ENCODE data around the gene SPATA7.
A peak's percentile ranks its signal among the peaks of the same experiment; 100 is the strongest.
"Not testable (repeated sequence)": the region's sequence is repeated elsewhere in the genome, so short reads cannot be mapped to it uniquely, and the experiment has no call there.

The SPATA7 gene, protein sequence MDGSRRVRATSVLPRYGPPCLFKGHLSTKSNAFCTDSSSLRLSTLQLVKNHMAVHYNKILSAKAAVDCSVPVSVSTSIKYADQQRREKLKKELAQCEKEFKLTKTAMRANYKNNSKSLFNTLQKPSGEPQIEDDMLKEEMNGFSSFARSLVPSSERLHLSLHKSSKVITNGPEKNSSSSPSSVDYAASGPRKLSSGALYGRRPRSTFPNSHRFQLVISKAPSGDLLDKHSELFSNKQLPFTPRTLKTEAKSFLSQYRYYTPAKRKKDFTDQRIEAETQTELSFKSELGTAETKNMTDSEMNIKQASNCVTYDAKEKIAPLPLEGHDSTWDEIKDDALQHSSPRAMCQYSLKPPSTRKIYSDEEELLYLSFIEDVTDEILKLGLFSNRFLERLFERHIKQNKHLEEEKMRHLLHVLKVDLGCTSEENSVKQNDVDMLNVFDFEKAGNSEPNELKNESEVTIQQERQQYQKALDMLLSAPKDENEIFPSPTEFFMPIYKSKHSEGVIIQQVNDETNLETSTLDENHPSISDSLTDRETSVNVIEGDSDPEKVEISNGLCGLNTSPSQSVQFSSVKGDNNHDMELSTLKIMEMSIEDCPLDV

DNA sequence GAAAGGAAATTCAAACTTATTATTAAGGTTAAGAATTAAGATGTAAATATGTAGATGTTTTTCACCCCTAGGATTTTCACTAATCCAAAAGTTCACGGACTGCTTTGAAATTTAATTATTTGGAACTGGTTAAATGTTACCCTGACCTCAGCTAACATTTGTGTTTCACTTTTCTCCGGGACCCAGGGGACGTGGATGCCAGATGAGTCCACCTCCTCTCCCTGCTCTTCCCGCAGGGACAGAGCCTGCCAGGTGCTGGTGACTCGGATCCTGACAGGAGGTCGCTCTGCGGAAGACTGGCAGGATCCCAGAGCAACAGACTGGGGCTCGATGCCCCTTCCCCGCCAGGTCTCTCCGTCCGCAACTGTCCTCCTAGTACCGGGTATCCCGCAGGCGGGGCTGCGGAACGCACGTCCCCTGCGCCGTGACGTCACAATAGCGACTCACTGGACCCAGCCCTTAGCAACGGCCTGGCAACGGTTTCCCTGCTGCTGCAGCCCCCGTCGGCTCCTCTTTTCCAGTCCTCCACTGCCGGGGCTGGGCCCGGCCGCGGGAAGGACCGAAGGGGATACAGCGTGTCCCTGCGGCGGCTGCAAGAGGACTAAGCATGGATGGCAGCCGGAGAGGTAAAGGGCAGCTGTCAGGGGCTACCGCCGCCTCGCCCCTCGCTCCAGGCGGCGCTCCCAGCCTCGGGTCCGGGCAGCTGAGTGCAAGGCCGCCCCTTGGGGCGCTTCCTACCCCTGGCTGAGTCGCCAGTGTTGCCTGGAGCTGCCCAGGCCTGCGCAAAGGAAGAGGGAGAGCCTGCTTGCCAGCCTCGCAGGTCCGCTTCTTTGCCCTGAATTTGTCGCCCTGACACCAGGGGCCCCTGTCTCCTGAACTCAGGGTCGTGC lies at the start of gene SPATA7:
SPATA7 (plus strand) TSS at position 446 of the 890 bp plus-strand sequence; CDS start at position 608, 162 bp downstream.
- DNase-seq (ENCODE audit: low read depth in 3 of 3), result peak; percentile 69 to 87 (median 77)

DNA sequence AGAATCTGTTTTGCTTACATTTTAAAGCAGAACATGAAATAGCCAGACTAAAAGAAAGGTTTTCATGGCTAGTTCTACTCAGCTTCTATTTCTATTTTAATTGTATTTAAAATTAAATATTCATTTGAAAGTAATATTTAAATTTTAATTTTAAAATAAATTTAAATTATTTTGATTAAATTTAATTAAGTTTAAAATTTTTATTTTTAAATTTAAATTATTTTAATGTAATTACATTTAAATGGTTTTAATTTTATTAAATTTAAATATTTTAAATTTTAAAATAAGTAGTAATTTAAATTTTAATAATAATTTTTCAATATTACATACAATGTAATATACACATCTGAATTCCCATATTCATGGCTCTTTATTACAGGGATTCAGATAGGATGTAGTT lies 45.1 kb upstream of the SPATA7 start:
- DNase-seq (ENCODE audit: low read depth in 3 of 3), result no peak

DNA sequence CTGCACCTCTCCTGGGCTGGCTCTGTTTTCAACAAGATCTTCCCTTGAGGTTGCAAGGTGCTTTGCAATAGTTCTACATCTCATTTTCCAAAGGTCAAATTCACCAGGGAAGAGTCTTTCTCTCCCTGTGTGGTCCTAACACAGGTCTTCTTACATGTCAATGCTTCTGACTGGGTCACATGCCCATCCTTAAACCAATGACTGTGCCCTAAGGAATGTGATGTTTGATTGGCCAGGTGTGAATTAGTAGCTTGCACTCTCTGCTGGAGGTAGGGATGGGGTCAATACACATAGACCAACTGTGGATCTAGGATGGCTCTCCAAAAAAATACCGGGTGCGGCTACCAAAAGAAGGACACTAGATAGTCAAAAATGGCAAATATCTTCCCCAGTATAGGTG lies 42.5 kb upstream of the SPATA7 start:
- no peak for DNase-seq (ENCODE audit: low read depth in 3 of 3)

DNA sequence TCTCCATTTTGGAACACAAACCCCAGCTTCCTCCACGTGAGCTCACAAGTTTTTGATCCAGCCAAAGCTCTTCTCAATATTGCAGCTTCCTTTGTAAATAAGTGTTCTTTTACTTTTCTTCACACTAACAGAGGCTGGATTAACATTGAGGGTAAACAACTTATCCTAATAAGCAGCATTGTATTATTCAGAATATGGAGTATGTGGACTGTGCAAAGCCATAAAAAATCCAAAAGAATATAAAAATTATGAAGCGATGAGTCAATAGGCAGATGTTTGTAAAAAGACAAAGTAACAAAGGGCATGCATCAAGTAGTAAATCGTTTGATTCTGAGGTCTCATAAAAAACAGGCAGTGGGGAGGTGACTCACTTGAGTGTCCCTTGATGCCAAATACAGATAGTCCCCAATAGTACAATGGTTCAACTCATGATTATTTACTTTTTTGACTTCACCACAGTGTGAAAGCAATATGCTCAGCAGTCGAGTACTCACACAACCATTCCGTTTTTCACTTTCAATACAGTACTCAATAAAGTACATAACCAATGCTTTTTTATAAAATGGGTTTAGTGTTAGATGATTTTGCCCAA lies 39.3 kb upstream of the SPATA7 start:
- DNase-seq (ENCODE audit: low read depth in 3 of 3), result no peak

DNA sequence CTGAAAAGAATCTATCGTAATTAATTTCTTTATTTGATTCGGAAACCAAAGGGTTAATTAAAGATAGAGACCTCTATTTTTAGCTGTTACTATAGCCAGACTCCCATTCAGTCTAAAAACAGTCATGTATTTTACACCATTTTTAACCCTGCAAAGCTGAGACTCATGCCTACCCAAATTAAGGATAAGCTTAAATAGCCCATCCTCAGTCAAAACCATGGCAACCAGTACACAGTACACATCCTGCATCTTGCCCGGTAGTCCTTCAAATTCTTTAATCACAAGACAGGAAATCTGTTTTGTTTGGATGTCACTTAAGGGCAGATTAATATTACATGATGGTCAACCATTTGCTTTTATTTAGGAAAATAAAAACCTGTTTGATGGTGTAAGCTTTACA lies 36.9 kb upstream of the SPATA7 start:
- no peak for DNase-seq (ENCODE audit: low read depth in 3 of 3)

DNA sequence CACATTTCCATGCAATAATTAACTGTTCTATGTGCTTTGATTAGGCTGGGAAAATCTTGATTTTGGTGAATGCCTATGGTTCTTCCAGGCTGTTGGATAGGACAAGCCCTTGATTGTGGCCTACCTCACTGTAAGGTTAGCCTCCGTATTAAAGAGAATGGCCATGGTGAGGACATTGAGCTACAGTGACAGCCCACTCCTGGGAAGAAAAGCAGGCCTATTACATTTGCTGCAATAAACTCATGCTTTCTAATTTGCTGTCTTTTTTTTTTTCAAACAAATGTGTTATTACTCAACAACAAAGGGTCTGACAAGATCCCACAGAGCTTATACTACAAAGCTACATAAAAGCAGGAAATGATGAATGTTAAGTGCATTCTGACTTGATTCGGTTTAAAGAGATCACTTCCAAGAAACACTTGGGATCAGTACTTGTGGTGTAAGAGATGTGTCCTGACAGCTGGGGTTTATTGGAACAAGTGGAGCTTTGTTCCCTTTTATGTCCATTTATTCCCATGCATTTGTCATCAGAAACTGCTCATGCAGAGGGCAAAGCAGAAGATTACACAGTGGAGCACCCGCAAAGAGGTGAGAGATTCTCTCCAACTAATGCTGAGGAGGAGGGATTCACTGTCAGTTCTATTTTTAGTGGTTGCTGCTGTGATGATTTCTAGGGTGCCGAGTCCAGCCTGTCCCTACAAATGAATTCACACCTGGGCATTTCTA lies 33.3 kb upstream of the SPATA7 start:
- DNase-seq (ENCODE audit: low read depth in 3 of 3), result no peak

DNA sequence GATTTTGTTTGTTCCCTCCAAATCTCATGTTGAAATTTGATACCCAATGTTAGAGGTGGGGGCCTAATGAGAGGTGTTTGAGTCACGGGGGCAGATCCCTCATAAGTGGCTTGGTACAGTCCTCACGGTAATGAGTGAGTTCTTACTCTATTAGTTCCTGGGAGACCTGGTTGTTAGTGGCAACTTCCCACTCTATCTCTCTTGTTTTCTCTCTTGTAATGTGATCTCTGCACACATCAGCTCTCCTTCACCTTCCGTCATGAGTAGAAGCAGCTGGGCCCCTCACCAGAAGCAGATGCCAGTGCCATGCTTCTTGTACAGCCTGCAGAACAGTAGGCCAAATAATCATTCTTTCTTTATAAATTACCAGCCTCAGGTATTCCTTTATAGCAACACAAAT lies 32.8 kb upstream of the SPATA7 start:
- DNase-seq (ENCODE audit: low read depth in 3 of 3), result no peak

DNA sequence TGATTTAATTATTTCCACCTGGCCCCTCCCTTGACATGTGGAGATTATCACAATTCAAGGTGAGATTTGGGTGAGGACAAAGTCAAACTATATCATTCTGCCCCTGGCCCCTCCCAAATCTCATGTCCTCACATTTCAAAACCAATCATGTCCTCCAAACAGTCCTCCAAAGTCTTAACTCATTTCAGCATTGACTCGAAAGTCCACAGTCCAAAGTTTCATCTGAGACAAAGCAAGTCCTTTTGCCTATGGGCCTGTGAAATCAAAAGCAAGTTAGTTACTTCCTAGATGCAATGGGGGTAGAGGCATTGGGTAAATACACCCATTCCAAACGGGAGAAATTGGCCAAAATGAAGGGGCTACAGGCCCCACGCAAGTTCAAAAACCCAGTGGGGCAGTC lies 31.1 kb upstream of the SPATA7 start:
- DNase-seq (ENCODE audit: low read depth in 3 of 3), result no peak

DNA sequence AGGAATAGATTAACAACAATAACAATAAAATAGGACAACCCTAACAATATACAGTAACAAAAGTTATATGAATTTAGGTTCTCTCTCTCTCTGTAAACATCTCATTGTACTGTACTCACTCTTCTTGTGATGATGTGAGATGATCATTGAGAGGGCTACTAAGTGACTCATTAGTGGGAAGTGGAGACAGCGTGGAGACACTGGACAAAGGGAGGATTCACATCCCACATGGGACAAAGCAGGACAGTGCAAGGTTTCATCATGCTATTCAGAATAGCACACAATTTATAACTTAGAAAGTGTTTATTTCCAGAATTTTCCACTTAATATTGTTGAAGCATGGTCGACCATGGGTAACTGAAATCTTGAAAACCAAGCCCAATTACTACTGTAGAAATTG lies 26.0 kb upstream of the SPATA7 start:
- DNase-seq (ENCODE audit: low read depth in 3 of 3), result no peak

DNA sequence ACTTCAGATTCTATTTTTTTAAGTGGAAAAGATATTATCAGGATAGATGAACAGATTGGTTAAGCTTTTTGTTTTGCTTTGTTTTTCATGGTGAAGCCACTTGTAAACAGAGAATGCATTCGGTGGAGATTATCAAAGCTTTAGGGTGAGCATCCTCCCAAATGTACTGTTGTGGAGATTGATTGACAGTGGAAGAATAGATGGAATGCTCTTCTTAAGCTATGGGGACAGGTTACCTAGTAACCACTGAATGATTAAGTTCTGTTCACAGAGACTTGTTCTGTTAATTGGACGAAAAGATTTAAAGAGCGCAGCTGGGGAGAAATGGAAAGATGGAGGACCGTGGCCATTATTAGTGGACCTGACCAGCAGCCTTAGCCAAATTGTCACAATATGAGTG lies 21.8 kb upstream of the SPATA7 start:
- DNase-seq (ENCODE audit: low read depth in 3 of 3), result no peak

DNA sequence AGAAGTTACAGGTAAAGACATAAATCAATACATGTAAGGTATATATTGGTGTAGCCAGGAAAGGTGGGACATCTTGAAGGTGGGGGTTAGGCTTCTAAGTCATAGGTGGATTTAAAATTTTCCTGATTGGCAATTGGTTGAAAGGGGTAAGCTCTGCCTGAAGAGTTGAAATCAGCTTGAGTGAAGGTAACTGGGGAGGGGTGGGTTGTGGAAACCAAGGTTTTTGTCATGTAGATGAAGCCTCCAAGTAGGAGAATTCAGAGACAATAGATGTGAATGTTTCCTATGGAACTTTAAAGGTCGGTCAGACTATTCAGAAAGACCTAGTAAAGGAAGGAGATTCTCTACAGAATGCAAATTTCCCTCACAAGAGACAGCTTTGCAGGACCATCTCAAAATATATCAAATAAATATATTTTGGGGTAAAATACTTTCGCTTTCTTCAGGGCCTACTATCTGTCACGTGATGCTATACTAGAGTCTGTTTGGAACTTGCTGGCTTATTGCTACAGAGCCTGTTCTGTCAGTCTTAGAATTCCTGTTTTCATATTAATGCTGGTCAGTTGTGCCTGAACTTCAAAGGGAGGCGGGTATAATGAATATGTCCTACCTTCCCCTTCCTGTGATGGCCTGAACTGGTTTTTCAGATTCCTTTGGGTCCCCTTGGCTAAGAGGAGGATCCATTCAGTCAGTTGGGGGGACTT lies 20.6 kb upstream of the SPATA7 start:
- DNase-seq (ENCODE audit: low read depth in 3 of 3), result no peak

DNA sequence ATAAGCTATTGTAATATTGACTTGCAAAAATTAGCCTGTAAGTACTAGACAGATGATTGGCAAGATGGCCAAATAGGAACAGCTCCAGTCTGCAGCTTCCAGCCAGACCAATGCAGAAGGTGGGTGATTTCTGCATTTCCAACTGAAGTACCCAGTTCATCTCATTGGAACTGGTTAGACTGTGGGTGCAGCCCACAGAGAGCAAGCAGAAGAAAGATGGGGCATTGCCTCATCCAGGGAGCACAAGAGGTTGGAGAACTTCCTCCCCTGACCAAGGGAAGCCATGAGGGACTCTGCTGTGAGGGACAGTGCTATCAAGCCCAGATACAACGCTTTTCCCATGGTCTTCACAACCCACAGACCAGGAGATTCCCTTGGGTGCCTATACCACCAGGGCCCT lies 16.0 kb upstream of the SPATA7 start:
- no peak for DNase-seq (ENCODE audit: low read depth in 3 of 3)

DNA sequence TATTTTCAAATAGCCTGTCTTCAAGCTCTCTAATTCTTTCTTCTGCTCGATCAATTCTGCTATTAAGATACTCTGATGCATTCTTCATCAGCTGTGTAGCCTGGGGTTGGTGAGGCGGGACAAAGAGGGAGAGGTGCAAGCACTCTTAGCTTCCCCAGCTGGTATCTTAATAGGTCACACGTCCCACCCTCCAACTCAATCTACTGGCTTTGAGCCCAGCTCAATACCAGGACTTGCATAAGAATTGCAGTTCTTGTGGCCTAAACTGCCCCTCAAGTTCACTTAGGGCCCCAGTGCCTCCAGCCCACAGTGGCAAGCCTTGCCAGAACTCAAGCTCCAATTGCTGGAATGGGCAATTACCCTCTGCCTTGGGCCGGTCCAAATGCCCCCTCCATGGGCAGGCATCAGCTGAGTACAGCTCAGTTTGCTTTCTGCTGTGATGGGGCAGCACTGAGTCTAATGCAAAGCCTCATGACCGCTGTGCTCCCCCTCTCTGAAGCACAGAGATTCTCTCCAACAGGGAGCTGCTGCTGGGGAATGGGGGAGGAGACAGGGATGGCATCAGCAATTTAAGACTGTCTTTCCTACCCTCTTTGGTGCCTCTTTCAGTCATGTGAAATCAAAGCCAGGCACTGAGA lies 5.6 kb upstream of the SPATA7 start:
- no peak for DNase-seq (ENCODE audit: low read depth in 3 of 3)

DNA sequence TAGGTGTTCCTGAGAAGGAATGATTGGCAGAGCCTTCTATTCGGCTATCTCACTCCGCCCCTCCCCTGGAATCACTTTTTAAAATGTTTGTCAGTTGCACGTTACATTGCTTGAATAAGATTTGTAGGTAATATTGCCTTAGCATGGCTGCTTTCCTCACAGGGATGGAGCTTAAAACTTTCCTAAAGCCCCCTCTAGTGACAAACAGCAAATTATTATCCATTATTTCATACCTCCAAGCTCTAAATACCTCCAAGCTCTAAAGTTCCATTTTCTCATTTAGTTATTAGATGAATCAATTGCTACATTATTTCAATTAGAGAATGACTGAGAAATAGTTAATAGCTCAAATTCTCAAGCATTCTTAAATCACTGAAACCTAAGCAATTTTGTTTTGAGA lies 5.1 kb upstream of the SPATA7 start:
- DNase-seq (ENCODE audit: low read depth in 3 of 3), result no peak

DNA sequence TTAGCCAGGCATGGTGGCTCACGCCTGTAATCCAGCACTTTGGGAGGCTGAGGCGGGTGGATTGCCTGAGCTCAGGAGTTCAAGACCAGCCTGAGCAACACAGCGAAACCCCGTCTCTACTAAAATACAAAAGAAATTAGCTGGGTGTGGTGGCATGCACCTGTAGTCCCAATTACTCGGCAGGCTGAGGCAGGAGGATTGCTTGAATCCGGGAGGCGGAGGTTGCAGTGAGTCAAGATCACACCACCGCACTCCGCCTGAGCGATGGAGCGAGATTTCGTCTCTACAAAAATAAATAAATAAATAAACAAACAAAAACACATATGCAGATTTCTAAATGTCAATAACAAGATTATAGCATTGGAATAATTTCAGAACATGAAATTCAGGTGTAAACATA lies 3.8 kb upstream of the SPATA7 start:
- not testable (repeated sequence) for DNase-seq (ENCODE audit: low read depth in 3 of 3)

DNA sequence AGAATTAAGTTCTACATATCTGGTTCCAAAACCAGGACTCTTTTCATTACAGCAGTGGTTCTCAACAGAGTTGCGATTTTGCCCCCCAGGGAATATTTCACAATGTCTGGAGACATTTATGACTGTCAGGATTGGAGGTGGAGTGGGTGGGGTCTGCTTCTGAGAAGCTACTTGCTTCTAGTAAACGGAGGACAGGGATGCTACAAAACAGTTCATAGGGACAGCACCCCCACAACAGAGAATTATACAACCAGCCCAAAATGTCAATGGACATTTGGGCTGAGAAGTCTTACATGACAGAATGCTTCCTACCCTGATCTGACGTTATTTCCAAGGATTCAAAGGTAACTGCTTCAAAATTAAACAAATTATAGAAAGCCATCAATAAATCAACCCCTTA lies 739 bp upstream of the SPATA7 start:
- DNase-seq (ENCODE audit: low read depth in 3 of 3), result no peak

DNA sequence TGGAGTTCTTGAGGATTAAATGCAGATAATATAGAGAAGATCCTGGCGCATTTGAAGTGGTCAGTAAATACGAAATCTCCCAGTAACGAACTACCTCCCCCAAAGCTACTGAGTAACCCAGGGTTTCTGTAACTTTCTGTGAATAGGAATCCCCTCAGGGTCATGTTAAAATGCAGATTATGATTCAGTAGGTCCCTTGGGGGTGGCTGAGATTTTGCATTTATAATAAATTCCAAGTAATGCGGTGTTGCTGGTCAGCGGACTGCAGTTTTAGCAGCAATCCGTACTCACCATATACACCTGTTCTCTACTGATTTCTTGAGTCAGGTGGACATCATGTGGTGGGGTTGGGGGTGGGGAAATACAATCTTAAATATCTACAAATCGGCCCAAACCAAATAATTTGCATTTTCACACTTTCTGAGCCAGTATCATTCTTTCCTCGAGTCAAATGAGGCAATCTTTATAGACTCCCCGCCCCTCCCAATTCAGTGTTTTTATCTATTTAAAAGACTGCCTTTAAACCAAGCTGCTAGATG lies 868 bp downstream of the SPATA7 start:
- no peak for DNase-seq (ENCODE audit: low read depth in 3 of 3)

DNA sequence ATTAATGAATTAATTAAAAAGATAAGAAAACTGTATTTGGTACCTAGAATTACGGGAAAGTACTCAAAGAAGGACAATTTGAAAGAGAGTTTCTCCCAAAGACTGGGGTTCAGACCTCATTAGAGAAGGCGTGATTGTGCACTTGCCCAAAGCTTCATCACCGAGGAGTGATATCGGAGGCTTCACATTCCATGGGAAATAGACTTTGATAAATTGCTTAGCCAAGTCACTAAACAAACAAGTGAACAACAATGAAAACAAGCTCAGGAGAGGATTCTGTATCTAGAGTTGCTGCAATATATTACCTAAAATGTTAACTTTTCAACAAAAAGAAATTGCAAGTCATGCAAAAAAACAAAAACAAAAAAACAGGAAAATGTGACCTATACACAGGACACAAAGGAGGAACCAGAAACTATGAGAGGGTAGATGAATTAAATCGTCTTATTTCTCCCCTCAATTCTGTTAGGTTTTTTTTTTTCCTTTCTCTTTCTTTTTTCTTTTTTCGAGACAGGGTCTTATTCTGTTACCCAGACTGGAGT lies 3.4 kb downstream of the SPATA7 start:
- no peak for DNase-seq (ENCODE audit: low read depth in 3 of 3)

DNA sequence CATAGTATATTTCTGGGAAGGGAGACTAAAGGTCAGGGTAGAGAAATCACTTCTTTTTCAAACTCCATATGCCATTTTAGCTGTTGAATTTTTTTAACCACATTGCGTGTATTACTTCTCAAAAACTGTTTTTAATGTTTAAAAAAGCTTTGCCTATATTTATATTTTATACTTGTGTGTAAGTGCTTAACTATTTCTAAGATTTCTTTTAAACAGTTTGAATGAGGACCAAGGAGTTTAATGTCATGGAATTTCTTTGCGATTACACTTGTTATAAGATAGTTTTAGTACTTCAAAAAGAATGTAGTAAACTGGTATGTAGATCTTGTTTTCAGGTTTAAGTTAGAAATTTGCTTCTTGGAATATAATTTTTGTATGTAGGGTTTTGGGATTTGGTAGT lies 7.2 kb downstream of the SPATA7 start:
- no peak for DNase-seq (ENCODE audit: low read depth in 3 of 3)

DNA sequence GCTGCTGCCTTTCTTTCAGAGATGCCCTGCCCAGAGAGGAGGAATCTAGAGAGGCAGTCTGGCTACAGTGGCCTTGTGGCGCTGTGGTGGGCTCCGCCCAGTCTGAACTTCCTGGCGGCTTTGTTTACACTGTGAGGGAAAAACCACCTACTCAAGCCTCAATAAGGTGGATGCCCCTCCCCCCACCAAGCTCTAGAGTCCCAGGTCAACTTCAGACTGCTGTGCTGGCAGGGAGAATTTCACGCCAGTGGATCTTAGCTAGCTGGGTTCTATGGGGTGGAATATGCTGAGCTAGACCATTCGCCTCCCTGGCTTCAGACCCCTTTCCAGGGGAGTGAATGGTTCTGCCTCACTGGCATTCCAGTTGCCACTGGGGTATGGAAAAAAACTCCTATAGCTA lies 25.6 kb downstream of the SPATA7 start:
- DNase-seq (ENCODE audit: low read depth in 3 of 3), result no peak

Measured in stimulated activated CD4-positive, alpha-beta T cell treated with anti-CD3 and anti-CD28 coated beads, TNF-alpha, amount 100 ng/mL, for 24 hours (primary cell).